Chondrocyte (in vitro differentiated cells): ENCODE data around the gene GTPBP10. TPM values are rescaled to one million over a fixed set of nuclear protein-coding genes. Genes with fewer than 3 reads are reported as not detected.

ENCODE experiments used
- DNase-seq: peaks from one replicate; pipeline ENCODE4 v3.0.0; 2021; ENCODE audit warnings: mixed read lengths, low spot score
- H3K27ac Mint-ChIP-seq: one replicate; pipeline ENCODE4 v1.8.0; 2021; ENCODE audit warnings: mild to moderate bottlenecking, moderate library complexity, mixed read lengths; ENCODE audit not compliant: unreplicated experiment
- H3K27me3 Mint-ChIP-seq: 2 replicates; pipeline ENCODE4 v1.8.0; 2021; ENCODE audit warnings: low read depth, mixed read lengths
- H3K36me3 Mint-ChIP-seq: 2 replicates; pipeline ENCODE4 v1.8.0; 2021; ENCODE audit warnings: low read depth, mixed read lengths
- H3K4me1 Mint-ChIP-seq: 2 replicates; pipeline ENCODE4 v1.8.0; 2021; ENCODE audit warnings: low read depth, mild to moderate bottlenecking, mixed read lengths
- H3K4me3 Mint-ChIP-seq: one replicate; pipeline ENCODE4 v1.8.0; 2021; ENCODE audit warnings: mild to moderate bottlenecking, moderate library complexity, mixed read lengths; ENCODE audit not compliant: unreplicated experiment
- H3K9me3 Mint-ChIP-seq: 2 replicates; pipeline ENCODE4 v1.8.0; 2021; ENCODE audit warnings: low read depth, mixed read lengths
- total RNA-seq: library from RNA; stranded (reverse); gene quantifications from 3 replicates; pipeline ENCODE4 v1.2.1, GENCODE V29; 2021
- TF ChIP-seq, protein P1 (sequence below): fragments of 200-600 bp; sonication (generic); IDR thresholded peaks from 2 replicates; pipeline ENCODE4 v1.5.0; 2021; ENCODE audit warnings: antibody characterized with exemption, mild to moderate bottlenecking, moderate library complexity

GTPBP10 gene
- total RNA-seq, 1 donor from 2014 or later = 14.9 TPM

DNA sequence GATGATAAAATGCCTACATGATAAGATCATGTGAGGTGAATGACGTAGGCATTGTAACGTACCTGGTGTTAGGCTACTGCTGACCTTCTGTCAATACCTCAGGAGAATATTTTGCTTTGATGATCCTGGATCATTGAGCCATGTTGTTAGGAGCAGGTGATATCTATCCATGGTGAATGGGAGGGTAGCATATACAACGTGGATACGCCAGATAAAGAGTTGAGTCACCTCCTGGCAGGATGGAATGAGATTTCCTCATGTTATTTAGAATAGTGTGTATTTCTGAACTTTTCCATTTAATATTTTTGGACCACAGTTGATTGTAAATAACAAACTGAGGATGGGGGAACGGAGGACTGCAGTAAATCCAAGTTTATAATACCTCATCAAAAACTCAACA lies 45.0 kb downstream of the GTPBP10 start:
- H3K9me3 Mint-ChIP-seq = peaks cover 19% of the 10 kb centered on the region
- peaks cover 6% of the 10 kb centered on the region for H3K36me3 Mint-ChIP-seq
- no peaks in the 10 kb centered on the region for H3K4me1 Mint-ChIP-seq
- no peaks in the 10 kb centered on the region for H3K27me3 Mint-ChIP-seq
- TF ChIP-seq, protein P1, sequence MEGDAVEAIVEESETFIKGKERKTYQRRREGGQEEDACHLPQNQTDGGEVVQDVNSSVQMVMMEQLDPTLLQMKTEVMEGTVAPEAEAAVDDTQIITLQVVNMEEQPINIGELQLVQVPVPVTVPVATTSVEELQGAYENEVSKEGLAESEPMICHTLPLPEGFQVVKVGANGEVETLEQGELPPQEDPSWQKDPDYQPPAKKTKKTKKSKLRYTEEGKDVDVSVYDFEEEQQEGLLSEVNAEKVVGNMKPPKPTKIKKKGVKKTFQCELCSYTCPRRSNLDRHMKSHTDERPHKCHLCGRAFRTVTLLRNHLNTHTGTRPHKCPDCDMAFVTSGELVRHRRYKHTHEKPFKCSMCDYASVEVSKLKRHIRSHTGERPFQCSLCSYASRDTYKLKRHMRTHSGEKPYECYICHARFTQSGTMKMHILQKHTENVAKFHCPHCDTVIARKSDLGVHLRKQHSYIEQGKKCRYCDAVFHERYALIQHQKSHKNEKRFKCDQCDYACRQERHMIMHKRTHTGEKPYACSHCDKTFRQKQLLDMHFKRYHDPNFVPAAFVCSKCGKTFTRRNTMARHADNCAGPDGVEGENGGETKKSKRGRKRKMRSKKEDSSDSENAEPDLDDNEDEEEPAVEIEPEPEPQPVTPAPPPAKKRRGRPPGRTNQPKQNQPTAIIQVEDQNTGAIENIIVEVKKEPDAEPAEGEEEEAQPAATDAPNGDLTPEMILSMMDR = no peak
- no peak overlapping the region for H3K27ac Mint-ChIP-seq
- H3K4me3 Mint-ChIP-seq = no peak overlapping the region
- no peak for DNase-seq

DNA sequence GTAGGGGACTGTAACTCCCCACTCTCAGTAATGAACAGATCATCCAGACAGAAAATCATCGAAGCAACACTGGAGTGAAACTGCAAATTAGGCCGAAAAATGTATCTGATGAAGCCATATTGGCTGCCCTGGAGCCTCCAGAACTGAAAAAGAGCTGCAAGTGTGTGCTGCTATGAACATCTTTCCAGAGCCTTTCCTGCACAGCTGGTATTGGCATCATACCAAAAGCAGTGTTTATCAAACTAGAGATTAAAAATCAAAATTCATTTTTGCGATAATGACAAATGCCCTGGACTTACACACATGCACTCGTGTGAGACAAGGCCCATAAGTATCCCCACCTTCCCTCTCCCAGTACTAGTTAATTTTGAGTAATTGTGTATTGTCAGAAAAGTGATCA lies 49.9 kb downstream of the GTPBP10 start:
- DNase-seq = no peak
- peaks cover 2% of the 10 kb centered on the region for H3K27me3 Mint-ChIP-seq
- no peak overlapping the region for H3K27ac Mint-ChIP-seq
- peaks cover 7% of the 10 kb centered on the region for H3K36me3 Mint-ChIP-seq
- TF ChIP-seq, protein P1 = no peak
- peaks cover 44% of the 10 kb centered on the region for H3K9me3 Mint-ChIP-seq
- H3K4me3 Mint-ChIP-seq = no peak overlapping the region
- no peaks in the 10 kb centered on the region for H3K4me1 Mint-ChIP-seq

DNA sequence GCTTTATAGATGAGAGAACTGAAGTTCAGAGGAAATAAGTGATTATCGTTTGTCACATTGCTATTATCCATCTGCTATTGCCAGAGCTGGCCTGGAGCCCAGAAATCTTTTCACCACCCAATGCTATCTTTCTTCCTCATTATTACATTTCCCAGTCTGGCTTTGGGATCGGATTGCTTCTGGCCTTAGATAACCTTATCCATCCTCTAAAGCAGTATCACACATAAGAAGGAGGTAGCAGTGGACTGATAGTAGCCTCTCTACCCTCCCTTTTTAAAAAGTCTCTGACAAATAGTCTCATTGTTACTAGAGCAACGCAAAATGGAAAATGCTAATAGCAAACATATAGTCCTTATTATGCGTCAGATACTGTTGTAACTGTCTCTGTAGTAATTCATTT lies 55.5 kb downstream of the GTPBP10 start:
- peaks cover 4% of the 10 kb centered on the region for H3K36me3 Mint-ChIP-seq
- H3K4me1 Mint-ChIP-seq = peaks cover 18% of the 10 kb centered on the region
- DNase-seq = no peak
- peaks cover 2% of the 10 kb centered on the region for H3K27me3 Mint-ChIP-seq
- H3K9me3 Mint-ChIP-seq = peaks cover 25% of the 10 kb centered on the region
- TF ChIP-seq, protein P1 = no peak
- no peak overlapping the region for H3K4me3 Mint-ChIP-seq
- H3K27ac Mint-ChIP-seq = no peak overlapping the region

DNA sequence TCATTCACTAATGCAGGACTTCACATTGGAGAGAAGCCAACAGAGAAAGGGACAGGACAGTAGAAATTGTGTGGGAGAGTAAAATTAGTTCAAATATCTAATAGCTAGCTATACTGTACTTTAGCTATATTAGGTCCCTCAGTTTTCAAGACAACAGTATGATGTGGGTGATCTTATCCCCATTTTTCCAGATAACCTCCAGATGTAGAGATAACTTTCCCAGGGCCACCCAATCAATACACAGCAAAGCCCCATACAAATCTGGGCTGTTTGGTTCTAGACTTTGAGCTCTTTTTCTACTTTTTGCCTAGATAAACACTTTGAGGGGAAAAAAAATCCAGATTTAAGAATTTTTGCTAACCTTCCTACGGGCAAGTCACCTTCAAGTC lies 56.3 kb downstream of the GTPBP10 start:
- TF ChIP-seq, protein P1 = no peak
- peaks cover 18% of the 10 kb centered on the region for H3K4me1 Mint-ChIP-seq
- H3K27me3 Mint-ChIP-seq = peaks cover 2% of the 10 kb centered on the region
- H3K9me3 Mint-ChIP-seq = peaks cover 25% of the 10 kb centered on the region
- no peak for DNase-seq
- peaks cover 7% of the 10 kb centered on the region for H3K36me3 Mint-ChIP-seq
- peak overlapping the region; percentile 88 for H3K4me3 Mint-ChIP-seq
- H3K27ac Mint-ChIP-seq = no peak overlapping the region

DNA sequence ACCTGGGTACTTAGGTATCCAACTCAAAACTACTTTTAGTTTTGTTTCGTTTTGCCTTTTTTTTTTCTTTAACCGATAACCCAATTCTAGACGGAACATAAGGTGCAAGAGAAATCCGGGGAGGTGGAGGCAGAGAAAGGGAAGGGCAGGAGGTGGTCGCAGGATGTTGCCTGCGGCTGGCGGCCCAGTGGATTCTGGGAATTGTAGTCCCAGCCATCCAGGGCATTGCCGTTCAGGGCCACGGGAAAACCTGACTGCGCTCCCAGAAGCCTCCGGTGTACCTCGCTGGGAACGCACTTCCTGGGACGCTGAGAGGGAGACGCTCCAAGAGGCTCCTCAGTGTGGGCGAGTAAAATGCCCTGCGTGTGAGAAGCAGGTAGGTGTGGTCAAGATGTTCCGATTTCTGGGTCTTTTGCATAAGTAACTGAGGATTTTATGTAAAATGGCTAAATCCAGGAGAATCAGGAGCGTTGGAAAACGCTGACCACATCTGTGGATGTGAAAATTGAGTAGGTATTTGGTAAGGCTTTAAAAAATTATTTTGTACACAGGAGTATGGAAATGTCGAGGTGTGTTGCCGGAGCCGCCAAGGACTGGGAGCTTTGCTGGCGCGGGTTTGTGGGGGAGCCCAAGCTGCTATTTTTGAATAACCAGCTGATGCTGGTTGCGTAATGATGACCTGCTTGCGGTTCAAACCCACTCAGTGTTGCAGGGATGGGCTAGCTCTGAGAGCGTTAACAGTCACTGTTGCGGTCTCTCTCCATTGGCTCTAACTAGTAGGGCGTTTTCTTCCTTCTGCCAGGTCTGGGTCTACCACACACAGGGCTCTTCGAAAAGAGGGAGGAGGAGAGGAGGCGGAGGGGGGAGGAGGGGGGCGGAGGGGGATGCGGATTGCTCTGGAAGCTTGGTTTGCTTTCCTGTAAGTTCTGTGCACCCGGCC lies 56.9 kb downstream of the GTPBP10 start, which contains the start of gene CLDN12:
Gene CLDN12 (plus strand): TSS at position 288 of the 940 bp plus-strand sequence. CDS start 9,216 bp downstream, outside the sequence.
- peak within 1 kb of the TSS; percentile 88 for H3K4me3 Mint-ChIP-seq
- DNase-seq = peak; percentile 92
- H3K9me3 Mint-ChIP-seq = peaks cover 21% of the 10 kb centered on the region
- H3K27me3 Mint-ChIP-seq = peaks cover 2% of the 10 kb centered on the region
- H3K4me1 Mint-ChIP-seq = peaks cover 18% of the 10 kb centered on the region
- TF ChIP-seq, protein P1 = peak; percentile 15
- H3K27ac Mint-ChIP-seq = peak within 1 kb of the TSS; percentile 98
- peaks cover 5% of the 10 kb centered on the region for H3K36me3 Mint-ChIP-seq
